ENCODE data around the gene DOCK8.

DNA sequence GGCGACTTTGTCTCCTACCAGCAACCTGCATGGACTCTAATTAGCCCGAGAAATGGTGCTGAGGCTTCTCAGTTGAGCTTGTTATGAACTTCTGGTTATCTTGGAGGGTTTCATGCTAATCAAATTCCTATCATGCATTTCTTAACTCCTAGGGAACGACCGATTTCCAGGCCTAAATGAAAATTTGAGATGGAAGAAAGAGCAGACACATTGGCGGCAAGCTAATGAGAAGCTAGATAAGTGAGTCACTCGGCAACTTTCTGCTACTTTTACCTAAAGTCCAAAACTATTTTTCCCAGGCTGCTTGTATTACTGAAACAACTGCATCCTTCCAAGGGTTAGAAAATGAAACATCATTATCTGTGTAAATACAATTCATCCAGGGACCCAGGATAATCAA lies 207.2 kb downstream of the DOCK8 start:
- TF ChIP-seq POLR2A (IDR thresholded peaks at IDR 0.05) = no peak
- TF ChIP-seq, protein P1, sequence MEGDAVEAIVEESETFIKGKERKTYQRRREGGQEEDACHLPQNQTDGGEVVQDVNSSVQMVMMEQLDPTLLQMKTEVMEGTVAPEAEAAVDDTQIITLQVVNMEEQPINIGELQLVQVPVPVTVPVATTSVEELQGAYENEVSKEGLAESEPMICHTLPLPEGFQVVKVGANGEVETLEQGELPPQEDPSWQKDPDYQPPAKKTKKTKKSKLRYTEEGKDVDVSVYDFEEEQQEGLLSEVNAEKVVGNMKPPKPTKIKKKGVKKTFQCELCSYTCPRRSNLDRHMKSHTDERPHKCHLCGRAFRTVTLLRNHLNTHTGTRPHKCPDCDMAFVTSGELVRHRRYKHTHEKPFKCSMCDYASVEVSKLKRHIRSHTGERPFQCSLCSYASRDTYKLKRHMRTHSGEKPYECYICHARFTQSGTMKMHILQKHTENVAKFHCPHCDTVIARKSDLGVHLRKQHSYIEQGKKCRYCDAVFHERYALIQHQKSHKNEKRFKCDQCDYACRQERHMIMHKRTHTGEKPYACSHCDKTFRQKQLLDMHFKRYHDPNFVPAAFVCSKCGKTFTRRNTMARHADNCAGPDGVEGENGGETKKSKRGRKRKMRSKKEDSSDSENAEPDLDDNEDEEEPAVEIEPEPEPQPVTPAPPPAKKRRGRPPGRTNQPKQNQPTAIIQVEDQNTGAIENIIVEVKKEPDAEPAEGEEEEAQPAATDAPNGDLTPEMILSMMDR (IDR thresholded peaks at IDR 0.05) = no peak
